ENCODE results near the gene CYSTM1.

The CYSTM1 gene

DNA sequence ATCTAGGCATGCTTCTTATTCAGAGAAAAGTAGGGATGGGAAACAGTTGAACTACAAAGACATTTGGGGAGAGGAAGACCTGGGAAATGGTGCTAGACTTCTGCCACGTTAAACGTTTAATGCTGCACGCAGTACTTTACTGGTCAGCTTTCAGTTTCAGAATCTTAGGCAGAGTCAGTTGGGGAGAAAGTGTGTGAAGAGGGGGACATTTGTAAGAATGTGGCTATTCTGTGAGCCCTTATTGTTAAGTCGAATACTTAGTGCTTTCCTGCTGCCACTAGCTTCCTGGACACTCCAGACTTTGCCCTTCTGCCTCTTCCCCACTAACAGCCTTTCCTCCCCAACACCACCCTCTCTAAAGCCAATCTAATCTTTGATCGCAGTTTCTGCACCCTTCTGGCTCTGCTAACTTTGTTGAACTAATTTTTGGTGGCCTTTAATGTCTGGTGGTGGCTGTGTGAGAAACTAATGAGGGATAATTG is 6.1 kb downstream of the CYSTM1 start:
- Histone ChIP-seq H3K4me3 (ENCODE audit: low read length) (no peak overlapping the region), H3K9ac (ENCODE audit: low read depth, low read length) (no peak overlapping the region), H3K27me3 (ENCODE audit: control insufficient read depth, insufficient read depth, low read length) (no peaks in the 10 kb centered on the region), H3K9me3 (replicated peaks; ENCODE audit: low read length) (no peaks in the 10 kb centered on the region), H3K36me3 (ENCODE audit: insufficient read depth, low read length) (no peaks in the 10 kb centered on the region), H3K4me2 (ENCODE audit: low read length) (no peak overlapping the region), H3K4me1 (ENCODE audit: control insufficient read depth, insufficient read depth, low read length) (peaks cover 25% of the 10 kb centered on the region)

DNA sequence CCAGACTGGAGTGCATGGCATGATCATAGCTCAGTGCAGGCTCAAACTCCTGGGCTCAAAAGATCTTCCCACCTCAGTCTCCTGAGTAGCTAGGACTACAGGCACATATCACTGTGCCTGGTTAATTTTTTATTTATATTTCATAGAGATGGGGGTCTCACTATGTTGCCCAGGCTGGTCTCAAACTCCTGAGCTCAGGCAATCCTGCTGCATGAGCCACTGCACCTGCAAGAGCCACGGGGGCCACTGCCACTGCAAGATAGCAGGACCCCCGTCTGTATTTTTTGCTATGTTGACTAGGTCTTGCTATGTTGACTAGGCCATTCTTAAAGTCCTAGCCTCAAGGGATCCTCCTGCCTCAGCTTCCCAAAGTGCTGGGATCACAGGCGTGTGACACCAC is 6.5 kb downstream of the CYSTM1 start:
- H3K27me3 ChIP-seq (ENCODE audit: control insufficient read depth, insufficient read depth, low read length) = no peaks in the 10 kb centered on the region
- H3K36me3 ChIP-seq (ENCODE audit: insufficient read depth, low read length) = no peaks in the 10 kb centered on the region
- H3K4me1 ChIP-seq (ENCODE audit: control insufficient read depth, insufficient read depth, low read length) = peaks cover 23% of the 10 kb centered on the region

DNA sequence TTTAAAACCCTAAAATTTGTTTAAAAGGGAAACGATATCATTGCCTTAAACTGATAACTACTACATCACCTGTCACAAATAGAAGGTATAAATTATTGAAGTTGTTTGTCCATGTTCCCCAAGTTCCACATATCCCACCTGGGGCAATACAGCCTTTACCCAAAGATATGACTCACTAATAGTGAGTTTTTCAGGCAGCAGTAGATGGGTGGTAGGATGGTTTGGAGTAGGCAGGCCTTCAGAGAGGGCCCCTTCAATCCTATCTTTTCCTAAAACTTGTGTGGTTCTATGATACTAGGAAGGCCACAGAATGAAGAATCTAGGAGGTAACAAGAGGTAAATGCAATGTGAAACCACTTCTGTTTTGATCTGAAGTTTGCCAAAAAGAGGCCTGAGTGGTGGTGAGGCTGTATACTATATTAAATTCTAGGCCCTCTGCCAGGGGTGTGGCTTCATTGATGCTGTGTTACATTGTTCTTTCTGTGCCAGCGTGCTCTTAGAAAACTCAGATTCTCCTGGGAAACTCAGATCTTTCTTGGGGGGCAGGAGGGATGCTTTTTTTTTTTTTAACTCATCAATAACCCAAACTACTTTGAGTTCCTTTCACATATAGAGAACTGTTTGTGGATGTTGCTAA is 7.2 kb downstream of the CYSTM1 start:
- peaks cover 23% of the 10 kb centered on the region for H3K4me1 ChIP-seq (ENCODE audit: control insufficient read depth, insufficient read depth, low read length)
- H3K9me3 ChIP-seq (replicated peaks; ENCODE audit: low read length) = no peaks in the 10 kb centered on the region
- no peak overlapping the region for H3K4me2 ChIP-seq (ENCODE audit: low read length)
- H3K27me3 ChIP-seq (ENCODE audit: control insufficient read depth, insufficient read depth, low read length) = no peaks in the 10 kb centered on the region
- no peak overlapping the region for H3K9ac ChIP-seq (ENCODE audit: low read depth, low read length)
- no peaks in the 10 kb centered on the region for H3K36me3 ChIP-seq (ENCODE audit: insufficient read depth, low read length)
- no peak overlapping the region for H3K4me3 ChIP-seq (ENCODE audit: low read length)

More for the DNA sequence above, 6.5 kb downstream of the CYSTM1 start:
- Histone ChIP-seq H3K9me3 (replicated peaks; ENCODE audit: low read length) (no peaks in the 10 kb centered on the region), H3K9ac (ENCODE audit: low read depth, low read length) (no peak overlapping the region), H3K4me3 (ENCODE audit: low read length) (no peak overlapping the region), H3K4me2 (ENCODE audit: low read length) (no peak overlapping the region)

DNA sequence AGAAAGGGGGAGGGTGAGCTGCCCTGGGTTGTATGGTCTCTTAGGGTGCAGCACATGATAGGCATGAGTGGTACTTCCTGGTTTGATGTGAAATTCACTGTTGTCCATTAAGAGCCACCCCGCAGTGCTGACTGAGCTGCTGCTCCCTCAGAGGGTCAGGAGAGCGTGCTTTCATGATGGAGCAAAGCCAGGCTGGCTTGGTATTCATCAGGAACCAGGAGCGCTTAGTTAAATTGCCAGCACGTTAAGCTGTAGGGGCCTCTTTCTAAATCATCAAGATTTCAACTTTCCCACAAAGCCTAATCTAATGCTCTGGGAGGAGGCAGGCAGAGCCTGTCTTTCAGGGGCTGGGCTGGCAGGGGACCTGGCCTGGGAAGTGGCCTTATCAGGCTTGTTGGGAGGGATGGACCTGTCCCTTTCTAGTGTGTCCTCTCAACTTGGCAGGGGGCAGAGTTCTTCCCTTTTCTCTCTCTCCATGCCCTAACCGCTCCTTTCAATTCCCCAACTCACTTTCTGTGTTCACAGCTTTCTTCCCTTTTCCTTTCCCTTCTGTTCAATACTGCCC is 7.9 kb downstream of the CYSTM1 start:
- Histone ChIP-seq H3K4me1 (ENCODE audit: control insufficient read depth, insufficient read depth, low read length) (peaks cover 17% of the 10 kb centered on the region), H3K9me3 (replicated peaks; ENCODE audit: low read length) (no peaks in the 10 kb centered on the region), H3K4me2 (ENCODE audit: low read length) (no peak overlapping the region), H3K4me3 (ENCODE audit: low read length) (no peak overlapping the region), H3K27me3 (ENCODE audit: control insufficient read depth, insufficient read depth, low read length) (no peaks in the 10 kb centered on the region), H3K36me3 (ENCODE audit: insufficient read depth, low read length) (no peaks in the 10 kb centered on the region), H3K9ac (ENCODE audit: low read depth, low read length) (no peak overlapping the region)

DNA sequence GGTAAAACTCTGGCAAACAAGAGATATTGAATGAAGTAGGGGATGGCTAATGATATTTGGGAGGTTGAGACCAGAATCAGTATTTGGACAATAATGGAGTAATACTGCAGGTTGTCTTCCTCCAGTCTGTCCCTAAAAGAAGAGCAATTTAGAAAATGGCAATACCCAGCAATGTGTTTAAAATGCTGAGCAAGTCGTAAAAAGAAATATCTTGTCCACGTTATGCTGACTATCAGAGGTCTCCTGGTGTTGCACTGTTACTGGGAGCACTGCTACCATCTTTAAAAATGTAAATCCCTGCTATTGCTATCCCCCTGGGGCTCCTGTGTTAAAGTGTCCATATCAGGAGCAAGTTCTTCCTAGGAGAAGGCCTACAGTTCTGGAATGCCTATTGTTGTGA is 10.4 kb downstream of the CYSTM1 start:
- Histone ChIP-seq H3K4me1 (ENCODE audit: control insufficient read depth, insufficient read depth, low read length) (peaks cover 20% of the 10 kb centered on the region), H3K4me2 (ENCODE audit: low read length) (no peak overlapping the region), H3K9me3 (replicated peaks; ENCODE audit: low read length) (no peaks in the 10 kb centered on the region), H3K36me3 (ENCODE audit: insufficient read depth, low read length) (no peaks in the 10 kb centered on the region), H3K27me3 (ENCODE audit: control insufficient read depth, insufficient read depth, low read length) (no peaks in the 10 kb centered on the region), H3K9ac (ENCODE audit: low read depth, low read length) (no peak overlapping the region), H3K4me3 (ENCODE audit: low read length) (no peak overlapping the region)

DNA sequence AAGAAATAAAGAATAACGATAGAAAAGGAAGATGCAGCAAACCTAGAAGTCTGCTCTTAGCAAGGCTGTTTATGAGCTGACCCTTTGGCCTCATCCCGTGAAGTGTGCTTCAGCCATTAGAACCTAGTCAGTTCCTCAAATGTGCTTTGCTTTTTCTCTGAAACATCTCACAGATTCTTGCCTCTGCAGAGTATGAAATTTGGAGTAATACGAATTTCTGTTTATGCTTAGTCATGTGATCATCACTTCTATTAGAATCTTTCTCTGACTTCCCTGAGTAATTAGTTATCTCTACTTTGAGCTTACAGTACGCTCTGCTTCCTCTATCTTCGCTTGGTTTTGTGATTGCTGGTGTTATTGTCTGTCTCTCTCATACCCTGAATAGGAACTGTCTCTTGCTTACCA is 11.3 kb downstream of the CYSTM1 start:
- Histone ChIP-seq H3K4me3 (ENCODE audit: low read length) (no peak overlapping the region), H3K4me1 (ENCODE audit: control insufficient read depth, insufficient read depth, low read length) (peaks cover 24% of the 10 kb centered on the region), H3K4me2 (ENCODE audit: low read length) (no peak overlapping the region), H3K9me3 (replicated peaks; ENCODE audit: low read length) (no peaks in the 10 kb centered on the region), H3K27me3 (ENCODE audit: control insufficient read depth, insufficient read depth, low read length) (peaks cover 1% of the 10 kb centered on the region), H3K36me3 (ENCODE audit: insufficient read depth, low read length) (no peaks in the 10 kb centered on the region), H3K9ac (ENCODE audit: low read depth, low read length) (no peak overlapping the region)

DNA sequence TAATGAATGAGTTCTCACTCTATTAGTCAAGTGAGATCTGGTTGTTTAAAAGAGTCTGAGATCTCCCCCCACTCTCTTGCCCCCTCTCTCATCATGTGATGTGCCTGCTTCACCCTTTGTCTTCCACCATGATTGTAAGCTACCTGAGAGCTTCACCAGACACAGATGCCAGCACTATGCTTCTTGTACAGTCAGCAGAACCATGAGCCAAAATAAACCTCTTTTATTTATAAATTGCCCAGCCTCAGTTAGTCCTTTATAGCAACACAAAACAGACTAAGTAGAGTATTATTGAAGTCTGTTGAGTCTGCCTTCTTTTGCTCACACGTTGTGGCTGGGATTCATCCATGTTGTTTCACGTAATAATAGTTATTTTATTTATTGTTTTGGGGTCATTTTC is 14.3 kb downstream of the CYSTM1 start:
- Histone ChIP-seq H3K27me3 (ENCODE audit: control insufficient read depth, insufficient read depth, low read length) (peaks cover 9% of the 10 kb centered on the region), H3K4me3 (ENCODE audit: low read length) (no peak overlapping the region), H3K9me3 (replicated peaks; ENCODE audit: low read length) (no peaks in the 10 kb centered on the region), H3K36me3 (ENCODE audit: insufficient read depth, low read length) (no peaks in the 10 kb centered on the region), H3K9ac (ENCODE audit: low read depth, low read length) (no peak overlapping the region), H3K4me1 (ENCODE audit: control insufficient read depth, insufficient read depth, low read length) (peaks cover 10% of the 10 kb centered on the region), H3K4me2 (ENCODE audit: low read length) (no peak overlapping the region)

DNA sequence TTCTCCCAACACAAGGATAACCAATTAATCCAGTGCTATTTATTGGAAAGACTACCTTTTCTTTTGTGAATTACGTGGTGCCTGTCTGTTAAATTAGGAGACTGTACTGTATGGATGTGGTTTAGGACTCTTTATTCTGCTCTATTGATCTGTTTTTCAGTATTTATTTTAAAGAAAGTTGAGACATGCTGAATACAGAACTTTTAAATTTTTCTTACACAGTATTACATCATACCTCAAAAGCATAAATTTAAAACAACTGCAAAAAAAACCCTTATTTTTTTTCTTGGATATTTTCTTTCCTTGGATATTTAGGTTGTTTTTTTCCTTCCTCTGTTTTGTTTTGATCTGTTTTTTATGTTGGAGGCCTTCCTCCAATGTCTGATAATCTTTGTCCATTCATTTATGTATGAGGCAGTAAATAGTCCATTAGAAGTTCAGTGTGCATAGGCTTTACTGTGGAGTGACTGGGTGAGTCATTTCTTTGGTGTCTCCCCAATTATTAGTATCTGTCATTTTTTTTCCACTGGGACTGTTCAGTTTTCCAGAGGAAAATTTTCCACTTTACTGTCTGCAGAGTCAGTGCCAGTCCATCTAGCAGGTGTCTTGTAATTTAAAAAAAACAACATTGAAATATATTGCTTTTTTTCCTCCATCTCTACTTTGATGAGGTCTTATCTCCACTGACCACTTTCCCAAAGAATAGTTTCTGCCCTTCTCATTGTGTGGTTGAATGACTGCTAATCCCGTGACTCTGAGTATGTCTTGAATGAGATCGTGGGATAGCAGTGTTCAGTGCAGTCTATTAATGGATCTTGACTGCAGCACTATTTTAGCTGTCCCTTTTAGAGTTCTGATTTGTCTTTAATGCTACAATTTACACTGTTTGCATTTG is 15.2 kb downstream of the CYSTM1 start:
- no peak overlapping the region for H3K4me3 ChIP-seq (ENCODE audit: low read length)
- peaks cover 9% of the 10 kb centered on the region for H3K27me3 ChIP-seq (ENCODE audit: control insufficient read depth, insufficient read depth, low read length)
- H3K9me3 ChIP-seq (replicated peaks; ENCODE audit: low read length) = no peaks in the 10 kb centered on the region
- no peaks in the 10 kb centered on the region for H3K36me3 ChIP-seq (ENCODE audit: insufficient read depth, low read length)
- no peak overlapping the region for H3K4me2 ChIP-seq (ENCODE audit: low read length)
- peaks cover 10% of the 10 kb centered on the region for H3K4me1 ChIP-seq (ENCODE audit: control insufficient read depth, insufficient read depth, low read length)
- no peak overlapping the region for H3K9ac ChIP-seq (ENCODE audit: low read depth, low read length)

DNA sequence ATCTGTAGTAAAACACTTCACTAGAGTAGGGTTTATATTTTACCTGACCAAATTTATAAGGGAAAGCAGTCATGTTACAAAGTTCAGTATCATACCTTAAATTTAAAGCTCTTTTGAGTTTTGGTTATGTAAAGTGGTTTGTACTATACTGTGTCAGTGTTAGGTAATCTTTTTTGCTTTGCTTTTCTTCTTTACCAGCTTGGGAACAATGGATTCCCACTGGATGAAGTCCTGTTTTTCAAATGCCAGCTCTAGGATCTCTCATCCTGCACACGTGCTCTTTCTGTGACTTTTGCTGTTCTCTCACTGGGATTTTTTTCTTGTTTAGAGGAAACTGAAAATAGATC is 15.9 kb downstream of the CYSTM1 start:
- H3K4me1 ChIP-seq (ENCODE audit: control insufficient read depth, insufficient read depth, low read length) = peaks cover 10% of the 10 kb centered on the region
- no peak overlapping the region for H3K4me2 ChIP-seq (ENCODE audit: low read length)
- no peaks in the 10 kb centered on the region for H3K9me3 ChIP-seq (replicated peaks; ENCODE audit: low read length)
- no peak overlapping the region for H3K4me3 ChIP-seq (ENCODE audit: low read length)
- H3K36me3 ChIP-seq (ENCODE audit: insufficient read depth, low read length) = no peaks in the 10 kb centered on the region
- H3K9ac ChIP-seq (ENCODE audit: low read depth, low read length) = no peak overlapping the region
- H3K27me3 ChIP-seq (ENCODE audit: control insufficient read depth, insufficient read depth, low read length) = peaks cover 9% of the 10 kb centered on the region

DNA sequence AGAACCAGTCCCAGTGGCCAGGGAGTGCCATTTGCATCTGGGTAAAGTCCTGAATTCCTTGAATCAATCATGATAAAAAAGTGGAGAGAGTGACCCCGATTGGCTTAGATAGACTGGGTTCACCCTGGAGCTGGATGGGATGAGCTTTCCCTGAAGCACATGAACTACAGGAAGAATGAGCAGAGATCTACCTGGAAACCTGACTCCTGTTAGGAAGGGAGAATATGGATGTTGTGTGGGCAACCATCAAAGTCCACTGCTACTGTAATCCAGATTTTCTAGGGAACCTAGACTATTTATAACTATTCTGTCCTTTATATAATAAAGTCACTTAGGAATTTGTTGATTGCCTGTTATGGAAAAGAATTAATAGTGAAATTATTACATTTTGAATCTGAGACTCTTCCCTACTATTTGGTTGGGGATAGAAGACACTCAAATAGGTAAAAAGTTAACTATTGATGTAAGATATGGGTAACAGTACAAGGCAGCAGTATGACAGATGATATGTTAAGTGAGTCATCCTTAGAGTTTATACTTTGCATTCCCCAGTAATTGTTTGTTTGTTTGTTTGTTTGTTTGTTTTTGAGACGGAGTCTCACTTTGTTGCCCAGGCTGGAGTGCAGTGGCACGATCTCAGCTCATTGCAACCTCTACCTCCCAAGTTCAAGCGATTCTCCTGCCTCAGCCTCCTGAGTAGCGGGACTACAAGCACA is 17.9 kb downstream of the CYSTM1 start:
- Histone ChIP-seq H3K36me3 (ENCODE audit: insufficient read depth, low read length) (no peaks in the 10 kb centered on the region), H3K4me1 (ENCODE audit: control insufficient read depth, insufficient read depth, low read length) (peaks cover 10% of the 10 kb centered on the region), H3K4me3 (ENCODE audit: low read length) (no peak overlapping the region), H3K9me3 (replicated peaks; ENCODE audit: low read length) (no peaks in the 10 kb centered on the region), H3K9ac (ENCODE audit: low read depth, low read length) (no peak overlapping the region), H3K4me2 (ENCODE audit: low read length) (no peak overlapping the region), H3K27me3 (ENCODE audit: control insufficient read depth, insufficient read depth, low read length) (peaks cover 9% of the 10 kb centered on the region)

DNA sequence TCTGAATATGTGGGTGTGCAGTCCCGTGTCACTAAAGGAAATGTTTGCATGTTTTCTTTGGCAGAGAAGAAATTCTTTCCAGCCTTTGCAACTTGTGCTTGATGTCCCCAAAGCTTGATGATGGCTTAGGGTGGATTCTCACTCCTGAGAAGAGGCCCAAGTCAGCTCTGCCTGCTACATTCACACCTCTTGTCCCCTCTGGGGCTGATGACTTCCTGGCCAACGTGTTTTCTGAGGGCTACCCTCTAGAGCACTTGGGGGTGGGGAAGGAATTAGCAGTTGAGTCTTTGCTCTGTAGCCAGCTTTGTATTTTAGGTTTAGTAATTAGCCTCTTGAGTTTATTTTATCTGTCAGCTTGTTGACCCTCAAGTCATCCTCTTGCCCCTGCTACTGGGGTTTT is 19.7 kb downstream of the CYSTM1 start:
- H3K36me3 ChIP-seq (ENCODE audit: insufficient read depth, low read length) = no peaks in the 10 kb centered on the region
- no peak overlapping the region for H3K4me3 ChIP-seq (ENCODE audit: low read length)
- H3K27me3 ChIP-seq (ENCODE audit: control insufficient read depth, insufficient read depth, low read length) = peaks cover 9% of the 10 kb centered on the region
- H3K9me3 ChIP-seq (replicated peaks; ENCODE audit: low read length) = no peaks in the 10 kb centered on the region
- peaks cover 10% of the 10 kb centered on the region for H3K4me1 ChIP-seq (ENCODE audit: control insufficient read depth, insufficient read depth, low read length)
- H3K9ac ChIP-seq (ENCODE audit: low read depth, low read length) = no peak overlapping the region
- H3K4me2 ChIP-seq (ENCODE audit: low read length) = no peak overlapping the region
